Ovary (tissue), 3 donors: ENCODE measurements around the gene TMEM30B.

ENCODE experiments used
- EP300 ChIP-seq: sonication (generic); formaldehyde crosslinking; IDR thresholded peaks from one replicate; pipeline ENCODE4 v1.6.1; 2017; ENCODE audit warnings: antibody characterized with exemption
- POLR2A ChIP-seq: fragments of 450-650 bp; IDR thresholded peaks from one replicate; pipeline ENCODE4 v1.6.1; 2017; ENCODE audit warnings: antibody characterized with exemption, mild to moderate bottlenecking, moderate library complexity
- TF ChIP-seq, protein P1 (sequence below), 3 donors: fragments of 450-650 bp in 2 of 3; fragments of 200-600 bp in 1 of 3; IDR thresholded peaks; one replicate each; pipeline versions ENCODE4 v1.5.1 to v1.8.0; 2016 to 2022; ENCODE audit warnings: antibody characterized with exemption in 3 of 3, mild to moderate bottlenecking in 1 of 3
- donor health status: DM: no; HTN: no; CAD: no.

- TF ChIP-seq POLR2A (no peak), EP300 (no peak)
- TF ChIP-seq, protein P1, sequence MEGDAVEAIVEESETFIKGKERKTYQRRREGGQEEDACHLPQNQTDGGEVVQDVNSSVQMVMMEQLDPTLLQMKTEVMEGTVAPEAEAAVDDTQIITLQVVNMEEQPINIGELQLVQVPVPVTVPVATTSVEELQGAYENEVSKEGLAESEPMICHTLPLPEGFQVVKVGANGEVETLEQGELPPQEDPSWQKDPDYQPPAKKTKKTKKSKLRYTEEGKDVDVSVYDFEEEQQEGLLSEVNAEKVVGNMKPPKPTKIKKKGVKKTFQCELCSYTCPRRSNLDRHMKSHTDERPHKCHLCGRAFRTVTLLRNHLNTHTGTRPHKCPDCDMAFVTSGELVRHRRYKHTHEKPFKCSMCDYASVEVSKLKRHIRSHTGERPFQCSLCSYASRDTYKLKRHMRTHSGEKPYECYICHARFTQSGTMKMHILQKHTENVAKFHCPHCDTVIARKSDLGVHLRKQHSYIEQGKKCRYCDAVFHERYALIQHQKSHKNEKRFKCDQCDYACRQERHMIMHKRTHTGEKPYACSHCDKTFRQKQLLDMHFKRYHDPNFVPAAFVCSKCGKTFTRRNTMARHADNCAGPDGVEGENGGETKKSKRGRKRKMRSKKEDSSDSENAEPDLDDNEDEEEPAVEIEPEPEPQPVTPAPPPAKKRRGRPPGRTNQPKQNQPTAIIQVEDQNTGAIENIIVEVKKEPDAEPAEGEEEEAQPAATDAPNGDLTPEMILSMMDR (IDR thresholded peaks at IDR 0.05), result no peak
Observed at GRCh38 chr14:61271552-61271951, 9.6 kb downstream of the TMEM30B start.
